ENCODE results near the gene PTPRD.

The PTPRD gene

DNA sequence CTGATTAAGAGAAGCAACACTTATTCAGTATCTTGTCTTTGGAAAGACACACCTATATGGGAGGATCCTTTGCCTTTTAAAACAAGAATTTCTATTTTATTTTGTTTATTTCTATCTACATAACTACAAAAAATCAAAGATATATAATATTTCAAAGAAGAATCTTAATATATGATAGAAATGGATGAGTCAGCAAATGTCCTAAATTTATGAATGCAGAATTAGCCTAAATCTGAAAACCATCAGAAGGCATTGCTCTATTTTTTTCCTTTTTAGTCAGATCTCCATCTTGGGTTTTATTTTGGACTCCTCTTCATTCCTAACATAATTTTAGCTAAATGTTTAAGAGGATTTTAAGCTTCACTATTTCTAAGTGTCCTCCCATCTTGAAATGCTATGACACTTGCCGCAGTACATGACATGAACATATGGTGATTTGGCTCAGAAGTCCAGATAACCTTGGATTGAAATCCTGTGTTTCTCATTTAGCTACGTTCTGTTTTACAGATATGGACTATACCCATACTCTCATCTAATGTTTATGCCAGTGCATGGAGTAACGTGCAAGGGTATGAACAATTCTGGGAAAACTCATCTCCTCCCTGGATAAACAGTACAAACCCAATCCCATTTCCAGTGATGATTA is 1490.4 kb downstream of the PTPRD start:
- TF ChIP-seq FOXP2 (optimal IDR thresholded peaks at IDR 0.05; ENCODE audit: borderline replicate concordance, extremely low read depth, extremely low read length, insufficient read depth) (no peak), TAF1 (IDR thresholded peaks at IDR 0.05; ENCODE audit: borderline replicate concordance, insufficient read depth, low read length) (no peak), SIN3A (IDR thresholded peaks at IDR 0.05; ENCODE audit: borderline replicate concordance, insufficient read depth, low read length) (no peak), POLR2AphosphoS5 (IDR thresholded peaks at IDR 0.05; ENCODE audit: low read depth, low read length) (no peak)
- TF ChIP-seq, protein P1, sequence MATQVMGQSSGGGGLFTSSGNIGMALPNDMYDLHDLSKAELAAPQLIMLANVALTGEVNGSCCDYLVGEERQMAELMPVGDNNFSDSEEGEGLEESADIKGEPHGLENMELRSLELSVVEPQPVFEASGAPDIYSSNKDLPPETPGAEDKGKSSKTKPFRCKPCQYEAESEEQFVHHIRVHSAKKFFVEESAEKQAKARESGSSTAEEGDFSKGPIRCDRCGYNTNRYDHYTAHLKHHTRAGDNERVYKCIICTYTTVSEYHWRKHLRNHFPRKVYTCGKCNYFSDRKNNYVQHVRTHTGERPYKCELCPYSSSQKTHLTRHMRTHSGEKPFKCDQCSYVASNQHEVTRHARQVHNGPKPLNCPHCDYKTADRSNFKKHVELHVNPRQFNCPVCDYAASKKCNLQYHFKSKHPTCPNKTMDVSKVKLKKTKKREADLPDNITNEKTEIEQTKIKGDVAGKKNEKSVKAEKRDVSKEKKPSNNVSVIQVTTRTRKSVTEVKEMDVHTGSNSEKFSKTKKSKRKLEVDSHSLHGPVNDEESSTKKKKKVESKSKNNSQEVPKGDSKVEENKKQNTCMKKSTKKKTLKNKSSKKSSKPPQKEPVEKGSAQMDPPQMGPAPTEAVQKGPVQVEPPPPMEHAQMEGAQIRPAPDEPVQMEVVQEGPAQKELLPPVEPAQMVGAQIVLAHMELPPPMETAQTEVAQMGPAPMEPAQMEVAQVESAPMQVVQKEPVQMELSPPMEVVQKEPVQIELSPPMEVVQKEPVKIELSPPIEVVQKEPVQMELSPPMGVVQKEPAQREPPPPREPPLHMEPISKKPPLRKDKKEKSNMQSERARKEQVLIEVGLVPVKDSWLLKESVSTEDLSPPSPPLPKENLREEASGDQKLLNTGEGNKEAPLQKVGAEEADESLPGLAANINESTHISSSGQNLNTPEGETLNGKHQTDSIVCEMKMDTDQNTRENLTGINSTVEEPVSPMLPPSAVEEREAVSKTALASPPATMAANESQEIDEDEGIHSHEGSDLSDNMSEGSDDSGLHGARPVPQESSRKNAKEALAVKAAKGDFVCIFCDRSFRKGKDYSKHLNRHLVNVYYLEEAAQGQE (IDR thresholded peaks at IDR 0.05; ENCODE audit: insufficient read depth in 1 of 2, low read depth in 2 of 2, low read length in 2 of 2), result no peak

DNA sequence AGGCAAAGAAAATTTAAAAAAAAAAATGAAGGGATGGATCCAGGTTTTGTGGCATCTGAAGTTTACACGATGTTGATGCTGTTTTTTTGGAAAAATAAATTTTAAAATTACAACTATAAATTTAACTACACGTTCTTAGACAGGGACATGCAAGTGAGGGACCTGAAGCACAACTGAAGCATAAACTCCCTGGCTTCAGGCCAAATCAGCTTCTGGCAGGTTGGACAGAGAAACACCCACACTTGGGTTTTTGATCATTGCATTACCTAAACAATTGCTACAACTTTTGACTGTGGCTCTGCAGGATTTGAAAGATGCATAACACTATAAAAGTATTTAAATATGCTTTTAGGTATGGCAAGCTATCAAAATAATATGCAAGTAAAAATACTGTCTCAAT is 1494.9 kb downstream of the PTPRD start:
- TF ChIP-seq POLR2AphosphoS5 (IDR thresholded peaks at IDR 0.05; ENCODE audit: low read depth, low read length) (no peak), TAF1 (IDR thresholded peaks at IDR 0.05; ENCODE audit: borderline replicate concordance, insufficient read depth, low read length) (no peak), FOXP2 (optimal IDR thresholded peaks at IDR 0.05; ENCODE audit: borderline replicate concordance, extremely low read depth, extremely low read length, insufficient read depth) (no peak), SIN3A (IDR thresholded peaks at IDR 0.05; ENCODE audit: borderline replicate concordance, insufficient read depth, low read length) (no peak)
- TF ChIP-seq, protein P1 (IDR thresholded peaks at IDR 0.05; ENCODE audit: insufficient read depth in 1 of 2, low read depth in 2 of 2, low read length in 2 of 2), result no peak

DNA sequence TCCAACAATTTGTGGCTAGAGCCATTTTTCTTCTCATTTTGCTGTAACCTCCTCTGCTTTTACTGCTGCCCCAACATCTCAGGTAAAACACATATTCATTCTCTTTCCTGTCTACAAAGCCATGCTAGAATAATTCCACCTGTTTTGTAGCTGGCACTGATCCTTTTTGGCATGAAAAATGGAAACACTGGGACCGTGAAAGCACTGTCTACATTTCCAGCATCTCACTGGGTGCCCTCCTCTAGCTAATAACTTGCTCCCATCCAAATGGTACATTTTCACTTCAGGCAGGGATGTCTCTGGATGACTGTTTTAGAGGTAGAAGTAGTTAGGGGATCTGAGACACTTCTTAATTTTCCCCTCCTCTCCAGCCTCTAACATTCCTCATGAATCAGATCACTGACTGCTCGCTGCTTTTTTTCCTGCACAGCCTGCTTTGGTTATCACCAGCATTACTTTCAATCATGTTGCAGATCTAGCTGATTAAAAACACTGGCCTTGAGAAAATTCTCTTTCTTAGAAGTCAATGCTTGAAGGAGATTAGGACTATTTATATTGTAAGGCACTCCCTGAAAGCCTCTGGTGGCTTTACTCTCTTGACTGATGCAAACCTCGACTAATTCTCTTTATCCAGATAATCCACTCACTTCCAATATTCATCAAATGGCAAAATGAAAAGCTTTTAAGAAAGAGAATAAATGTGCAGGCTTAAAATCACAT is 1500.6 kb downstream of the PTPRD start:
- TF ChIP-seq FOXP2 (optimal IDR thresholded peaks at IDR 0.05; ENCODE audit: borderline replicate concordance, extremely low read depth, extremely low read length, insufficient read depth), result no peak
- no peak for TF ChIP-seq SIN3A (IDR thresholded peaks at IDR 0.05; ENCODE audit: borderline replicate concordance, insufficient read depth, low read length)
- TF ChIP-seq, protein P1 (IDR thresholded peaks at IDR 0.05; ENCODE audit: insufficient read depth in 1 of 2, low read depth in 2 of 2, low read length in 2 of 2), result no peak
- TF ChIP-seq TAF1 (IDR thresholded peaks at IDR 0.05; ENCODE audit: borderline replicate concordance, insufficient read depth, low read length), result no peak
- TF ChIP-seq POLR2AphosphoS5 (IDR thresholded peaks at IDR 0.05; ENCODE audit: low read depth, low read length), result no peak

DNA sequence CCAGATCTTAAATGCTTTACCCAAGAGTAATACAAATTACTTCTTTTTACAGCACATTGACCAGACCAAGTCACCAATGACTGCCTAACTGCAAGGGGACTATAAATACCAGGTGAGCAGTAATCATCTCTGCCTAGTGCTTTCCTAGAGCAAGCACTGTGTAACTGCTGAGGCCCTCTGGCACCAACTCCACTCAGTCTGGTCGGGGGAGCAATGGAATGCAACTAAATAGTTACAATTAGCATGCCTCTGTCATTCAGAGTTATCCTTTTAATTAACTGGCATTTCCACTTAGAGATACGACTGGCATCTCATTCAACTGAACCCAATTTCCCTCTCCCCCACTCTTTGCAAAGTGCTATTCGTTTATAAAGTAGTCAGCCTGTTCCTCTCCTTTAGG is 1504.2 kb downstream of the PTPRD start:
- no peak for TF ChIP-seq POLR2AphosphoS5 (IDR thresholded peaks at IDR 0.05; ENCODE audit: low read depth, low read length)
- TF ChIP-seq, protein P1 (IDR thresholded peaks at IDR 0.05; ENCODE audit: insufficient read depth in 1 of 2, low read depth in 2 of 2, low read length in 2 of 2), result no peak
- TF ChIP-seq FOXP2 (optimal IDR thresholded peaks at IDR 0.05; ENCODE audit: borderline replicate concordance, extremely low read depth, extremely low read length, insufficient read depth), result no peak
- TF ChIP-seq SIN3A (IDR thresholded peaks at IDR 0.05; ENCODE audit: borderline replicate concordance, insufficient read depth, low read length), result no peak
- TF ChIP-seq TAF1 (IDR thresholded peaks at IDR 0.05; ENCODE audit: borderline replicate concordance, insufficient read depth, low read length), result no peak

Data from PFSK-1 (cell line).